HepG2 (cell line): Measurements from ENCODE around the gene GDF9. TPM values are rescaled to one million over a fixed set of nuclear protein-coding genes. Genes with fewer than 3 reads are reported as not detected.

Experiments used
- DR1 ChIP-seq: sonication (generic); formaldehyde crosslinking; IDR thresholded peaks from 2 replicates; pipeline ENCODE4 v1.8.0; 2021; ENCODE audit warnings: mild to moderate bottlenecking, missing genetic modification reagents, inconsistent platforms
- HOXD1 ChIP-seq: sonication (generic); formaldehyde crosslinking; IDR thresholded peaks from 2 replicates; pipeline ENCODE4 v1.5.0; 2020; ENCODE audit warnings: missing genetic modification reagents
- MLXIP ChIP-seq: sonication (generic); formaldehyde crosslinking; IDR thresholded peaks from 2 replicates; pipeline ENCODE4 v1.9.0; 2021; ENCODE audit warnings: missing genetic modification reagents, borderline replicate concordance
- SCMH1 ChIP-seq: sonication (generic); formaldehyde crosslinking; IDR thresholded peaks from 2 replicates; pipeline ENCODE4 v1.9.0; 2021; ENCODE audit warnings: missing genetic modification reagents, mild to moderate bottlenecking, borderline replicate concordance
- TEAD2 ChIP-seq: sonication (generic); formaldehyde crosslinking; IDR thresholded peaks from 2 replicates; pipeline ENCODE4 v1.9.0; 2021; ENCODE audit warnings: missing genetic modification reagents
- THAP8 ChIP-seq: sonication (generic); formaldehyde crosslinking; IDR thresholded peaks from 2 replicates; pipeline ENCODE4 v1.5.1; 2020; ENCODE audit warnings: missing genetic modification reagents, mild to moderate bottlenecking, borderline replicate concordance
- ZBTB40 ChIP-seq, 2 experiments: fragments of 450-650 bp in 1 of 2; sonication (generic) in 1 of 2; formaldehyde crosslinking in 1 of 2; IDR thresholded peaks; 2 replicates each; pipeline versions ENCODE4 v1.6.1 to v1.8.0; 2016 to 2022; ENCODE audit warnings: antibody characterized with exemption in 1 of 2, mild to moderate bottlenecking in 1 of 2, missing genetic modification reagents in 1 of 2
- ZNF460 ChIP-seq: sonication (generic); formaldehyde crosslinking; IDR thresholded peaks from 2 replicates; pipeline ENCODE4 v1.5.1; 2020; ENCODE audit warnings: missing genetic modification reagents, mild to moderate bottlenecking, borderline replicate concordance
- ZNF7 ChIP-seq: IDR thresholded peaks from 2 replicates; pipeline ENCODE4 v1.6.1; 2016; ENCODE audit warnings: missing biosample characterization, missing genetic modification reagents
- polyA plus RNA-seq, 8 experiments: library from polyadenylated mRNA; depleted of rRNA in 3 of 8; stranded (reverse) in 7 of 8; unstranded in 1 of 8; fragments of >200 nt; fragmentation: Illumina TruSeq in 4 of 8; extraction: Trizol in 4 of 8; gene quantifications; 2 replicates each; pipeline versions ENCODE4 v1.2.1 to v1.2.3, GENCODE V29; 2011 to 2016; ENCODE audit warnings: low read depth in 4 of 8, missing spikeins in 1 of 8, mixed read lengths in 1 of 8; ENCODE audit not compliant: insufficient read depth in 1 of 8
- total RNA-seq, 5 experiments: library from RNA; depleted of rRNA; stranded (reverse); fragments of >200 nt; fragmentation: Illumina TruSeq; extraction: Trizol; gene quantifications; 2 replicates each; pipeline ENCODE4 v1.2.3, GENCODE V29; 2016; ENCODE audit warnings: low read depth in 1 of 5

Gene GDF9
- total and polyA plus RNA-seq, 2 of the 13 experiments (the other 11 are each of a cell fraction or from before 2014, with no cell fraction given) = 0.33 to 0.38 TPM

- no peak for TF ChIP-seq ZBTB40 (IDR thresholded peaks at IDR 0.05)
- TF ChIP-seq ZBTB40 (CRISPR knock-in tag; IDR thresholded peaks at IDR 0.05) = no peak
- no peak for TF ChIP-seq DR1 (CRISPR knock-in tag)
- TF ChIP-seq SCMH1 (CRISPR knock-in tag) = no peak
- no peak for TF ChIP-seq ZNF7 (CRISPR knock-in tag)
- no peak for TF ChIP-seq TEAD2 (CRISPR knock-in tag)
- TF ChIP-seq THAP8 (CRISPR knock-in tag) = no peak
- no peak for TF ChIP-seq MLXIP (CRISPR knock-in tag)
- no peak for TF ChIP-seq HOXD1
- TF ChIP-seq ZNF460 (CRISPR knock-in tag) = no peak
Measured at GRCh38 chr5:132820162-132820754, 46.0 kb downstream of the GDF9 start (continued).
